NCI-H446 treated with DMSO at 0.1 percent for 48 hours (cell line): Measurements from ENCODE around the gene RNASE7.
A peak's percentile ranks its signal among the peaks of the same experiment; 100 is the strongest.

Experiments used
- DNase-seq: peaks from one replicate; lab custom pipeline; 2025; lab: John Stamatoyannopoulos, UW

RNASE7 gene

DNA sequence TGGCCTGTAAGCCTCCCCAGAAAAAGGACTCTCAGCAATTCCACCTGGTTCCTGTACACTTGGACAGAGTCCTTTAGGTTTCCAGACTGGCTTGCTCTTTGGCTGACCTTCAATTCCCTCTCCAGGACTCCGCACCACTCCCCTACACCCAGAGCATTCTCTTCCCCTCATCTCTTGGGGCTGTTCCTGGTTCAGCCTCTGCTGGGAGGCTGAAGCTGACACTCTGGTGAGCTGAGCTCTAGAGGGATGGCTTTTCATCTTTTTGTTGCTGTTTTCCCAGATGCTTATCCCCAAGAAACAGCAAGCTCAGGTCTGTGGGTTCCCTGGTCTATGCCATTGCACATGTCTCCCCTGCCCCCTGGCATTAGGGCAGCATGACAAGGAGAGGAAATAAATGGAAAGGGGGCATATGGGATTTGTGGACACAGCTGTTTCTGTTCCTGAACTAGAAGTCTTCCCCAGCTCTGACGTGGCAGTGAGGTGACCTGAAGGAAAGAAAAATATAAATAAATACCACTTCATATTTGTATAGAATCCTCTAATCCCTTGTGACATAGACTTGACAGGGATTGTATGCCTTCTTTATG lies 1.3 kb downstream of the RNASE7 start:
- no peak for DNase-seq

DNA sequence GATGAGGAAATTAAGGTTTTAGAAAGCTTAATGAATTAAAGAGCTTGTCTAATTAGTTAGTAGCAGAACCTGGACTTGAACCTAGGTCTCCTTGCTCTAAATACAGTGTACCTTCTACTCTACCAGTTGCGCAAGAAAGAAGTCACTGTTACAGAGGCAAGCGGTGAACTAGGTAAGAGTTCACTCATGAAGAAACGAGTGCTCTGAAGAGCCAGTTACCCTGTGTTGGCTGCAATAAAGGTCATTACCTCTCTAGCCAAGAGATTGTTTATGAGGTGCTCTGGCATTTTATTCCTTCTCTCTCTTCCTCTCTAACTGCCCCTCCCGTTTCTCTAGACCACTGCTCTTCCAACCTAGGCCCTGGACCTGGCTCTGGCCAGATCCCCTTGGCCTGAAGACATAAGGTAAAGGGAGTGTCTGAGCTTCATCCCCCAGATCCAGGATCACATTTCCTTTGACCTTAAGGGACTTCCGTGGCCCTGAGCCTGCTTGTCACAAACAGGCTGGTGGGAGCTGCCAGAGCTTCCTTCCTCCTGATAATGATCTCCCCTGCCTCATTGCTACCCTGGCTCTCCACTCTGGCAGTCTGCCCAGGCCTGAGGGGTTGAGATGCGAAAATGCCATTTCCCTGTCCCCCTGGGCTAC lies 1.9 kb downstream of the RNASE7 start:
- no peak for DNase-seq

DNA sequence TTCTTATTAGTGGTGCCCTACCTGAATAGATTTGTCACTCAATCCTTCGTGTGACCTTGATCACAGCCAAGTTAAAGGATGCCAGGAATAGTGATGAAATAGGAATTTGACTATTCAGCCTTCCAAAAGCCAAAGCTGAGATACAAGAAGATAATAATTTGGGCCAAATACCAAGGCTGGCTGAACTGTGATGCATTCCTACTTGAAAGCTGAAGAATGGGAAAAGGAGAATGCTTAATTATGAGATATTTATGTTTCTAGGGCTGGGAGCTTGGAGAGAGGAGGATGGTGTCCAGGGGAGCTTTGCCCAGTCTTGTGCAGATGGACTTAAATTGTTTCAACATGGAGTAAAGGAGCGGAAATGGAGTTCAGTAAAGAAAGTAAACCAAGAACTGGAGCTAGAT lies 5.2 kb downstream of the RNASE7 start:
- DNase-seq: no peak

DNA sequence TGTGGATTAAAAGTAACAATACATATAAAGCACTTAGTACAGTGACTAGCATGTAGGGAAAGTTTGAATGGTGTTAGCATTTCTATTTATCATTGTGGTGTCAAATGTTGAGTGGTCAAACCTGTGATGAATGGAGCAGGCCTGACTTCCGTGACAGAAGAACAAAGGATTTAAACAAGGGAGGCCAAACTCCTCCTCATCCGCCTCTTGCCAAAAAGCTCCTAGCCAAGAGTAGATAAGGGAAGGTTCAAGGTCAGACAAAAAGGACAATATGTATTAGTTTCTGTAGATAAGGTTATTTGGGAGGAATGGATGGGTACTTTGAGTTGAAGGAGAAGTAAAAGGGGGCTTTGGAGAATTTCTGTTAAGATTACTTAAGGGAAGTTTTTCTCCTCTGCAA lies 6.5 kb downstream of the RNASE7 start:
- no peak for DNase-seq

DNA sequence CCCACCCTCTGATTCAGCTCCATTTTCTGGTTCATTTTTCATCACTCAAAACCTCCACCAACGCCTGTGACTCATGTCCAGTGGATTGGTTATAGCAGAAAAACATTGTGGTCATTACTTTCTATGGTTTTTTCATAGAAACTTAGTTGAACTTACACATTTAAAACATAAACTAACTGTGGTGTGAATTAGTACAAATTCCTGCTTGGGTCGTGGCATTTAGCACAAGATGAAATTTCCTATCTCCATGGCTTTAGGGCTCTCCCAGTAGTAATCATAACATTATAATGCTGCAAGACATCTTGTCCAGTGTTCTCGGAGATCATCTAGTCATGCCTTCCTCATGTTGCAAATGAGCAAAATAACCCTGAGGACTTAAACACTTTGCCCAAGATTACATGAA lies 7.1 kb downstream of the RNASE7 start:
- no peak for DNase-seq

DNA sequence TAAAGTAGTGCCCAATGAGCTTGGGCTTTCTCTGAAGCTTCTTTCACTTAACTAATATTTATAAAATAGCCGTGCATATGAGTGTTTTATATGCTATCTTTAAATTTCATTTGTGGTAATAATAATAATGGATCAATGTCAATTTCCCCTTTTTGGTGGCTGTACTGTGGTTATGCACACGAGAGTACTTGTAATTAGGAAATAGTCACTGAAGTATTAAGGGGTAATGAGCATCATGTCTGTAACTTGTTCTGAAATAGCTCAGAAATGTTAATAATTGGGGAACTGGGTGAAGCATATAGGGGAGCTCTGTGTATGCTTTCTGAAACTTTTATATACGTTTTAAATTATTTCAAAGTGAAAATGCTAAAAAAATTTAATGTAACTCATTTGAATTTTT lies 8.4 kb downstream of the RNASE7 start:
- DNase-seq: no peak

DNA sequence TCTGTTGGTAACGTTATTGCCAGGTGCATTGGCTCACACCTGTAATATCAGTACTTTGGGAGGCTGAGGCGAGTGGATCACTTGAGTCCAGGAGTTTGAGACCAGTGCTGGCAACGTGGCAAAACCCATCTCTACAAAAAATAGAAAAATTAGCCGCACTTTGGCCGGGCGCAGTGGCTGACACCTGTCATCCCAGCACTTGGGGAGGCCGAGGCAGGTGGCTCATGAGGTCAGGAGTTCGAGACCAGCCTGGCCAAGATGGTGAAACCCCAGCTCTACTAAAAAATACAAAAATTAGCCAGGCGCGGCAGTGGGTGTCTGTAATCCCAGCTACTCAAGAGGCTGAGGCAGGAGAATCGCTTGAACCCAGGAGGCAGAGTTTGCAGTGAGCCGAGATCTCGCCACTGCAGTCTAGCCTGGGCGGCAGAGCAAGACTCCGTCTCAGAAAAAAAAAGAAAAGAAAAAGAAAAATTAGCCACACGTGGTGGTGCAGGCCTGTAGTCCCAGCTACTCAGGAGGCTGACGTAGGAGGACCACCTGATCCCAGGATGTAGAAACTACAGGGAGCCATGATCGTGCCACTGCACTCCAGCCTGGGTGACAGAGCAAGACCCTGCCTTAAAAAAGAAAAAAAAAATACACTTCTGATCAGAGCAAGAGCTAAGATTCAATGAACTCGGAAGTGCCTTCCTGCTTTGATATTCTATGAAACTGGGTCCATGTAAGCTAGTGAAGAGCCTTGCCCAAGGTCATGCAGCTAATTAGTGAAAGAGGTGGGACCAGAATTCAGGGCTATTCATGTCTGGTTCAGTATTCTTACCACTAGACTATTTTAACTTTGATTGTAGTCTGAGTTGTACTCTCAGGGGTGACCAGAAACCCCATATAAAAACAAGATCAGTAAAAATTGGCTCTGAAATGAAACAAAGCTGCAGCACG lies 11.3 kb downstream of the RNASE7 start:
- DNase-seq: no peak

DNA sequence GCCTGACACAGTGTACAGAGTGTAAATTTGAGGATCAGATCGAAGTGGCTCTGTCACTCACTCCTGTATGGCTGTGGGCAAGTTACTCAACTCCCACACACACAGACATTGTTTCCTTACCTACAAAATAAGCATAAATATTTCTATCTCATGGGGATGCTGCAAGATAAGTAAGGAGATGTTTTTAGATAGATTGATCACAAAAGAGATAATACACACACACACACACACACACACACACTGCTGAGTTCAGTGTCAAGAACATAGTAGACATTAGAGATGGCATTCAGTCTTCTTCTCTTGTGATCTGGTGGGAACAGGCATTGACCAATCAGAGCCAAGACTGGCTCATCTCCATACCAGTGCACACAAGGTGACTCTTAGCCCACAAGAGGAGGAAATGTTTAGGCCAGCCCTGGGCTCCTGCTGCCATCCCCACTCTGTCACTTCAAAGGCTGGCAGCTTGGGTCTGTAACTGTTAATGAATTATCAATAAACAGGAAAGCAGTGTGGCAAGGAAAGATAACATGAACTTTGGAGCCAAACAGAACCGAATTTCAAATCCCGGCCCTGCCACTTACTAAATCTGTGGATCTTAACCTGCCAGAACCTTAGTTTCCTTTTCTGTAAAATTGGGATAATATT lies 12.1 kb downstream of the RNASE7 start:
- DNase-seq: no peak

DNA sequence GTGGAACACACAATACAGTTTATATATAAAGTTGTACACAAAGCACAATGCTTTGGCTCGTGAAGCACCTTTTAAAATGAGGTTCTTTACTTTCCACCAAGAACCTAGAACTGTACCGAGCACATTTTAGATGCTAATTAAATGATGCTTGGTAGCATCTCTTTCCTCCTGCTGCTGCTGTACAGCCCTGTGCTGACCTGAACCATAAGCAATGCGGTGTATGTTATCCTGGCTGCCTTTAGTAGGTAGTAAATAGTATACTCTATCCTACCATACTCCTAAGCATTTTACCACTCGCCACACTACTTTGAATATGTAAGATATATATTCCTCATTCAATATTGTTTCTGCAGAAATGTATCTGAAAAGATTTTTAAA lies 12.6 kb downstream of the RNASE7 start:
- no peak for DNase-seq

DNA sequence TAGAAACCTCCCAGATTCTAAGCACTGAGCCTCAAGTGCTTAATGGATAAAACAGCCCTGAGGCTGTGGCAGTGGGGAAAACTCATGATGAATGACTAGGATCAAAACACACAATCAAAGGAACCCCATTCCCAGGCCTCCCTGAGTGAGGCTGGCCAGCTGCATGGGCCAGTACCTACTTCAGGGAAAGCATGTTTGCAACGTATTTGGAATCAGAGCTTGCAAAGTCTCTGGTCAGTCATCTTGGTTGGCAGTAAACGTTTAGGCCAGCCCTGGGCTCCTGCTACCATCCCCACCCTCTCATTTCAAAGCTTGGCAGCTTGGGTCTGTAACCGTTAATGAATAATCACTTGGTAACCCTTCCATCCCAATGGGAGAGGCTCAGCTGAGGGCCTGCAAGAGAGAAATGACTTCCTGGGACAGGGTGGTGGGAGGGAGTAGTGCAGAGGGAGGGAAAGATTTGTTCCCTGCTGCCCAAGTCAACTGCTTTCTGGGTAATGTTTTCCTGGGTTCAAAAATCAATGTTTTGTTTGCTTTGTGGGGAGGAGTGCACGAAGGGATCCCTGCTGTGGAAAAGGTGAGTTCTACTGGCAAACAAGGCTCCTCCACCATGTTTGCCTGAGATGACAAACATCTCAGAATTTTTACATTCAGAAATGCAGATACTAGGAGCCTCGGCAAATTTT lies 13.4 kb downstream of the RNASE7 start:
- DNase-seq: no peak

DNA sequence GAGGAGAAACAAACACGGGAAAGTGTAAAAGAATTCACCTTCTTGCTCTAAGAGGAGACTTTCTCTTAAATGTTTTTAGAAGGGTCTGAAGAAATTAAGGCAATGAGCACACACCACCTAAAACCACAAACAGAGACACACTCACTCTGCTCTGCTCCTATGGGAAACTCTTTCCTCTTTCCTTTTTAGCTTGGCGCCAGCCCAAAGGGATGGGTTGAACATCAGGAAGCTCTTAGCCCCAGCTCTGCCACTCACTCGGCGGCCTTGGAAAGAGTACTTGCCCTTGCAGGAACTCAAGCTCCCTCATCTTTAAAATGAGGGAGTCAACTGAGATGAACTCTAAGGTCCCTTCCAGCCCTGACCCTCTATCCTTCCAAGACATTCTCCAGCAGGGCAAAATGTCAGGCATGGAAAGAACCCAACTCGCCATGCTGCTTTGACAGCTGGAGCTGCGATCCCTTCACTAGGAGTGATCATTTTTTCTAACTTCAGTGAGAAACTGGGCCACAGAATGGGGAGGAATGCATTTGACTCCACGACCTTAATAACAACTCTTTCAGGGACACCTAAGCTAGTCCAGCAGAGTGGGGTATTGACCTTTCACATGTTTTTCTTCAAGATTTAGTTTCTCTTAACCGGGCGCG lies 14.5 kb downstream of the RNASE7 start:
- DNase-seq: no peak

DNA sequence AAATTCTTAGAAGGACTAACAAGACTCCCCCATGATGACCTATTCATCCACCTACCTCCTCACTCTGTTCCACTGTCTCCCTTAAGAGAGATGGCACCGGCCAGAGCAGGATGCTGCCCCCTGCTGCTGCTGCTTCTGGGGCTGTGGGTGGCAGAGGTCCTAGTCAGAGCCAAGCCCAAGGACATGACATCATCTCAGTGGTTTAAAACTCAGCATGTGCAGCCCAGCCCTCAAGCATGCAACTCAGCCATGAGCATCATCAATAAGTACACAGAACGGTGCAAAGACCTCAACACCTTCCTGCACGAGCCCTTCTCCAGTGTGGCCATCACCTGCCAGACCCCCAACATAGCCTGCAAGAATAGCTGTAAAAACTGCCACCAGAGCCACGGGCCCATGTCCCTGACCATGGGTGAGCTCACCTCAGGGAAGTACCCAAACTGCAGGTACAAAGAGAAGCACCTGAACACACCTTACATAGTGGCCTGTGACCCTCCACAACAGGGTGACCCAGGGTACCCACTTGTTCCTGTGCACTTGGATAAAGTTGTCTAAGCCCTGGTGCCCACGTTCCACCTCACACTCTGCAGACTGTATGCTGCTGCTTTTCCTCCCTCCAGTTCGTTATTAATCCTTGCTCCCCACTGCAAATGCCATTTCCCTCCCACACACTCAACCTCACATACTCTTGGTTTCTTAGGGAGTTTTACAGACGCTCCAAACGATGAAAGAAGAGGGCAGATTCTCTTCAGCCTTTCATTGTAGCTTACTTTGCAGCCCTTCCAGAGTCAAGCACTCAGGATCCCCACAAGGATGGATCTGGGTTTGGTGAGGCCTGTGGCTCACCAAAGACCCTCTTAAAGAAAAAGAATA lies 15.9 kb downstream of the RNASE7 start, which contains the start of gene RNASE8:
Gene RNASE8, plus strand, starts transcription at position 20 of the 873 bp plus-strand sequence. Its CDS starts 71 bp downstream, at position 91.
- DNase-seq: no peak

DNA sequence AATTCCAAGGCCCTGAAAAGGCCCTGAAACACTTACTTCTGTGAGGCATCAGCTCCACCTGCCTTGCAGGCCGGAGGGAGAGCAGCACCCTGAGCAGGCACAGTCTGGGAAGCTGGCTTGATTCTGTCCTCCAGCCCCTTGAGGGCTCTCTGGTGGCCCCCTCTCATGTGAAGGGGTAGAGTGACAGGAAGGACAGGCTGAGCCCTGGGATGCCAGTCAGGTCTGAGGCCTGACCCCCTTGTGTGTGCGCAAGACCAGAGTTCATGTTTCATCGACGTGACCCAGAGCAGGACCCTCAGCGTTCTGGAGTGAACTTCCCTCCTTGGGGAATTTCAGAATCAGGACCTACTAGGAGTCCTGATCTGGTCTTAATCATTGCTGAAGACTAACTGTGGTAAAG lies 16.7 kb downstream of the RNASE7 start:
- no peak for DNase-seq

DNA sequence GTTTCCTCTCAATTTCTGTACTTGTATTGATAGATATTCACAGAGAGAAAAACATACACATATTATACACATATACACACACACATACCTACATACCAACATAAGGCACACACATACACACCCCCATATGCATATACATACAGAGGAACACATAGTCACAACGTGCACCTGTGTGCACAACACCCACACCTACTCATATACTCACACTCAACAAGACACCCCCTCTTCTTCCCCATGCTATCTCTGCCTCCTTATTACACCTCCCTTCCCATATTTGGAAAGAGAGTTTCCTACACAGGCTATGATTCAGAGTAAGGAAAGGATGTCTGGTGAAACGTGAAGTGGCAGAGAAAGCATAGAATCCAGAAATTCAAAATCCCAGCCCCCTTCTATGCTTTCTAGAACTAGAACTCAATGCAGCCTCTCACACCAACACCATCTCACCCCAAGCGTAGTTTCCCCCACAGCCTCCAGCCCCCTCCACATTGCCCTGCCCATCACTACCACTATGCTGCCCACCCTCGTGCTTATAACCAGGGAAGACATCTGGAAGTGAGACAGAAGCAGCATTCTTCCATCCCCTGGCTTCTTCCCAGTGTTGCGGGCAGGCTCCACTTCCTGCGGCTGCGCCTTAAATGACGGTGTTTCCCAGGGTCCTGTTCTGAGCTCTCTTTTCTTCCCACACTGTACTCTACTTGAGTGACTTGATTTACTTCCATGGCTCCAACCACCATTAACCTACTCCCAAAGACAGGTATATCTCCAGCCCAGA lies 17.9 kb downstream of the RNASE7 start:
- no peak for DNase-seq

DNA sequence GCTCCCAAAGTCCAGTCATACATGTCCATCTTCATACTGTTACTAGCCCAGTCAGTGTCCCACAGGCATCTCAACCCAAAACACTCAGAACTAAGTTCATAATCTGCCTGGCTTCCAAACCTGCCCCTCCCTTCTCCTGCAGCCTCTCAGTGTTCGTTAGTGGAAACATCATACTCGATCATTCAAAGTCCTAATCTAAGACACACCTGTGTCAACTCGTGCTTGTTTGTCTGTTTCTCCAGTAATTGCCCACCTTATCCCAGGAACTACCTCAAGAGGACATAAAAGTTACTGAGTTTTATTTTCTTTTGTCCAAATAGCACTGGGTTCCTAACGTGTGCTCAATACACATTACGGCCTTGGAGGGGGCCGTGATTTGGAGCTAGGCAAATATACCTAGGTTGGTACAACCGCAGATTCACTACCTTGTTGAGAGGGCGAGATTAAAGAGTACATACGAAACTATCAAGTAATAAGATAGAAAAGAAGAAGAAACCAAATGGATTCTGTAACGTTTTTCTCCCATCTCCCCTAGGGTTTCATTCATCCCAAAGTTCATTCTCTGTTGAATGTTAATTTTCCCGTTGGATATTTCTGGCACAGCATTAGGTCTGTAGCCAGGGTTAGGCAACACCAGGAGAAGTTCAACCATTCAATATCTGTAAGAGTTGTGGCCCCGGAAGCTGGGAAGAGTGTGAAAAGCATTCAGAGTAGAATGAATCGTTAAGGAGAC lies 18.6 kb downstream of the RNASE7 start:
- no peak for DNase-seq

DNA sequence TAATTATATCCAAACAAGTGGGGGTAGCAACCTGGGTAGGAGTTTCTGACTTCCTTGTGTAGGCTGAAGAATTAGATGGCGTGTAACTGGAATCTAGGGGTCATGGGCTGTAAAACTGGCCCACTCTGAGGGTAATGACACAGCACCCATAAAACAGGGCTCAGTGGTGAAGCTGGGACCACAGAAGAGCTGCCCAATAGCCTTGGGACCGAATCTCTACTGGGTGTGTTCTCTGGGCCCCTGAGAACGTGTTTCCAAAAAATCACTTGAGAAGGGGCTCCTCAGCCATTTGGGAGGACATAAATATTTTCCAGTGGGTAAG lies 19.1 kb downstream of the RNASE7 start:
- no peak for DNase-seq

DNA sequence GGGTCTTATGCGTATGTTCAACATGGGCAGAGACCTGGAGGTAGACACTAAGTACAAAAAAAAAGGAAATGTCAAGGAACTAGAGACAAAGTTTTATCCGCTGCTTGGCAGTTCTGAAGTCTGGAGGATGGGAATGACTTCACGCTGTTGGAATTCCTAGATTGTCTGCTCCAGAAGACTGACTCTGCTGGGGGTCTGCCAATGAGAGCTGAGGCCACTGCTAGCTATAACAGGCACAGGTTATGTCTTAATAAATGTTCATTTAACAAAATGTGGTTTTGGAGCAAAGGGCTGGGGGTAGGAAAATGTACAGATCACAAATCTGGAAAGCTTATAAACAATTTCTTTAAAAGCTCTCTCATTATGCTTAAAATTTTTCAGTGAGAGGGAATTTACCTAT lies 21.3 kb downstream of the RNASE7 start:
- peak; percentile 18 for DNase-seq

DNA sequence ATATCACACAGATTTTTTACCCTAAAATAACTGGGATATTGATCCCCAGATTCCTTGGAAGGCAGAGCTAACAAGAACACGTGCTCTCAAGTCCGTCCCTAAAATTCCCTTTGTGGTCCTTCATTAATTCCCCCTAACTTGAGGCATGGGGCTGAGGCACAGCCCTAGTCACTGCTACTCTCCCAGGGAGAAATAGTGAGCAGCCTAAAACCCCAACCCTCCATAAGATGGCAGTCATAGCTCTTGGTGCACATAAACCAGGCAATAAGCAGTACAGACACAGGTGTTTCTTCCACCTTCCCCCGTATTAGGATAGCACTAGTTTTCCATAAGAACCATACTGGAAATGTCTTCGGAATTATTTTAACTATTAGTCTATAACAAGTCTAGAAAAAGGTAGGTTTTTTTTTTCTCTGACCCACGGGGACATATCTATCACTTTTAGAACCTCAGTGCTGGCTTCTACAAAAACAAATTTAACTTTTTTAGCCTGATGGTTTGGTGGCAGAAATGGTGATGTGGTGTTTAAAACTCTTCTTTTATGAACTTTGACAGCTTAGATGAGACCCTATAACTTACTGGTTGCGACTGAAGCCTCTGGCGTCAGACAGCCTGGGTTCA lies 24.8 kb downstream of the RNASE7 start:
- no peak for DNase-seq
